Measurements from ENCODE around the gene RTEL1. TPM values are rescaled to one million over a fixed set of nuclear protein-coding genes. Genes with fewer than 3 reads are reported as not detected.
A peak's percentile ranks its signal among the peaks of the same experiment; 100 is the strongest.

The RTEL1 gene
- total RNA-seq, 1 experiment from 2014 or later: 33.4 TPM

DNA sequence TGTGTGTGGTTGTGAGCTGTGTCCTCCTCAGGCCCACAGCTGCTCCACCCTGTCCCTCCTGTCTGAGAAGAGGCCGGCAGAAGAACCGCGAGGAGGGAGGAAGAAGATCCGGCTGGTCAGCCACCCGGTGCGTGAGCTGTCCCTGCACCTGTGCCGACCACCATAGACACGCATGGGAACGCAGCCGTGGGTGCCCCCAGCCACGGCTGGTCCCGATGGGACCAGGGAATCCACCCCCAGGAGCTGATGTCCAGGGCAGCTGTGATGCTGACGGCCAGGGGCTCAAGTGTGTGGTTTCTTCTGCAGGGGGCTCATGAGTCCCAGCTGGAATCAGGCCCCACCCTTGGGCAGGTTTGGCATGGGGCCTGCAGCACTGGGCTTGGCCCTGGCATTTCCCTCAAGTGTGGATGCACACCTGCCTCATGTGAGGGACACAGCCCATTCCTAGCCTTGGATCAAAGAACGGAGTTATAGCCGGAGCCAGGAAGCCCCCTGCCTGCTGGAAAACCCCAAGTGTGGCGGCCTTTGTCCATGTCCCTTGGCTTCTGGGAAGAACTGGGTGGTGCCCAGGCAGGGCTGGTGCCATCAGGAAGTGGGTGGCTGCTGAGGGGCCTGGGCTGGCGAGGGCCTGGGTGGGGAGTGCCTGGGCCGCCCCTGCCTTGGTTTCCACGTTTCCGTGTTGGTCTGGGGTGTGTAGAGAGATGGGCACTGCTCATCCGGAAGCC lies 33.8 kb downstream of the RTEL1 start:
- no peaks in the 10 kb centered on the region for H3K9me3 ChIP-seq (ENCODE audit: control insufficient read depth, low read depth, low read length)
- no peaks in the 10 kb centered on the region for H3K79me1 ChIP-seq (ENCODE audit: insufficient read depth, low read depth, low read length, poor library complexity, severe bottlenecking)
- H2BK120ac ChIP-seq (ENCODE audit: low read depth, low read length, poor library complexity, severe bottlenecking): no peak overlapping the region
- H2BK15ac ChIP-seq (ENCODE audit: low read depth, low read length): no peak overlapping the region
- no CpG with 5 or more reads among the region's 21 CpGs for WGBS (ENCODE audit: extremely low coverage, insufficient read length, low lambda C conversion rate)
- H2AFZ ChIP-seq (ENCODE audit: low read length): no peak overlapping the region
- no peak overlapping the region for H3T11ph ChIP-seq (ENCODE audit: low read length)
- H3K23me2 ChIP-seq (ENCODE audit: insufficient read length, low read depth, low read length, poor library complexity, severe bottlenecking): peaks cover 4% of the 10 kb centered on the region
- no peak overlapping the region for H2BK12ac ChIP-seq (ENCODE audit: insufficient read length, low read depth, low read length)
- H3K14ac ChIP-seq (ENCODE audit: insufficient read depth, low read length): no peak overlapping the region
- no peak overlapping the region for H3K56ac ChIP-seq (ENCODE audit: insufficient read length, low read depth, low read length)
- no peaks in the 10 kb centered on the region for H3K4me1 ChIP-seq (ENCODE audit: insufficient read depth, low read length)
- H3K4ac ChIP-seq (ENCODE audit: low read depth, low read length): no peak overlapping the region
- H3K4me2 ChIP-seq (ENCODE audit: insufficient read depth, insufficient read length, low read length): no peak overlapping the region
- TF ChIP-seq, protein P1, sequence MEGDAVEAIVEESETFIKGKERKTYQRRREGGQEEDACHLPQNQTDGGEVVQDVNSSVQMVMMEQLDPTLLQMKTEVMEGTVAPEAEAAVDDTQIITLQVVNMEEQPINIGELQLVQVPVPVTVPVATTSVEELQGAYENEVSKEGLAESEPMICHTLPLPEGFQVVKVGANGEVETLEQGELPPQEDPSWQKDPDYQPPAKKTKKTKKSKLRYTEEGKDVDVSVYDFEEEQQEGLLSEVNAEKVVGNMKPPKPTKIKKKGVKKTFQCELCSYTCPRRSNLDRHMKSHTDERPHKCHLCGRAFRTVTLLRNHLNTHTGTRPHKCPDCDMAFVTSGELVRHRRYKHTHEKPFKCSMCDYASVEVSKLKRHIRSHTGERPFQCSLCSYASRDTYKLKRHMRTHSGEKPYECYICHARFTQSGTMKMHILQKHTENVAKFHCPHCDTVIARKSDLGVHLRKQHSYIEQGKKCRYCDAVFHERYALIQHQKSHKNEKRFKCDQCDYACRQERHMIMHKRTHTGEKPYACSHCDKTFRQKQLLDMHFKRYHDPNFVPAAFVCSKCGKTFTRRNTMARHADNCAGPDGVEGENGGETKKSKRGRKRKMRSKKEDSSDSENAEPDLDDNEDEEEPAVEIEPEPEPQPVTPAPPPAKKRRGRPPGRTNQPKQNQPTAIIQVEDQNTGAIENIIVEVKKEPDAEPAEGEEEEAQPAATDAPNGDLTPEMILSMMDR (conservative IDR thresholded peaks at IDR 0.05): no peak
- no peaks in the 10 kb centered on the region for H4K20me1 ChIP-seq (ENCODE audit: control insufficient read depth, insufficient read depth, insufficient read length)
- peaks cover 3 to 5% of the 10 kb centered on the region in 2 experiments; a peak in 3 of 5 replicates for H3K9me3 Mint-ChIP-seq
- no peak overlapping the region for H4K91ac ChIP-seq (ENCODE audit: insufficient read length, low read depth, low read length)
- peaks cover 3% of the 10 kb centered on the region for H3K27me3 Mint-ChIP-seq (ENCODE audit: low read depth)
- H2AK5ac ChIP-seq (ENCODE audit: insufficient read length, low read length): no peak overlapping the region
- H3K18ac ChIP-seq (ENCODE audit: insufficient read length, low read depth, low read length): no peak overlapping the region
- H3K36me3 Mint-ChIP-seq (ENCODE audit: insufficient read depth in 1 of 3, low read depth in 3 of 3): peaks cover 14 to 20% (median 17%) of the 10 kb centered on the region in 3 experiments; a peak in 6 of 7 replicates
- no peak overlapping the region for H2BK20ac ChIP-seq (ENCODE audit: low read depth, low read length, poor library complexity, severe bottlenecking)
- H3K27me3 ChIP-seq (ENCODE audit: insufficient read depth, low read length): no peaks in the 10 kb centered on the region
- H3K23ac ChIP-seq (ENCODE audit: insufficient read length, low read depth, low read length): no peak overlapping the region
- no peak overlapping the region for H4K5ac ChIP-seq (ENCODE audit: insufficient read length, low read depth, low read length)
- no peak overlapping the region for H3K27ac ChIP-seq (ENCODE audit: insufficient read length, low read depth, low read length)
- H3K27ac Mint-ChIP-seq: peak overlapping the region in 2 of 3 experiments; percentile 60 to 88; a peak in 3 of 7 replicates
- H3K4me3 Mint-ChIP-seq: no peak overlapping the region
- H3K4me1 Mint-ChIP-seq: peaks cover 2 to 4% of the 10 kb centered on the region in 2 experiments
- H3K79me2 ChIP-seq (ENCODE audit: insufficient read depth, low read length): no peaks in the 10 kb centered on the region
- no peak for DNase-seq
- no peak overlapping the region for H4K8ac ChIP-seq (replicated peaks; ENCODE audit: insufficient read length, low read depth, low read length)
- H2BK5ac ChIP-seq (ENCODE audit: insufficient read length, low read length): no peak overlapping the region
- H3K9ac ChIP-seq (ENCODE audit: extremely low read depth, insufficient read length, low read length): no peak overlapping the region
